Measurements from ENCODE around the gene OTOA. TPM values are rescaled to one million over a fixed set of nuclear protein-coding genes. Genes with fewer than 3 reads are reported as not detected.
"Not testable (repeated sequence)": the region's sequence is repeated elsewhere in the genome, so short reads cannot be mapped to it uniquely, and the experiment has no call there.

Gene OTOA
- total and polyA plus RNA-seq, 2 donors (not counting 3 experiments of a cell fraction or from before 2014, with no cell fraction given), result 0.22 TPM; not detected in 1

- no peak overlapping the region for H3K4me3 ChIP-seq (replicated peaks in 1 of 3; ENCODE audit: insufficient read depth in 1 of 3, low read depth in 1 of 3, low read length in 3 of 3)
- H3K27me3 ChIP-seq (ENCODE audit: control insufficient read depth in 2 of 2, insufficient read depth in 2 of 2, low read length in 2 of 2), result no peaks in the 10 kb centered on the region
- no TSS peak for BruUV-seq (replicated peaks)
- dilution Hi-C loops (cut with MboI; ENCODE audit: extremely low pct_ligation_motif_present, low sequenced_read_pairs) (no loop called here), intact Hi-C loops (cut with micrococcal nuclease) (loop anchor here (10.0 kb wide), 1 partner anchor 1436 kb away; no protein-coding TSS in a partner anchor)
- peaks cover 4 to 9% of the 10 kb centered on the region in 2 experiments for H3K36me3 ChIP-seq (ENCODE audit: control insufficient read depth in 2 of 2, extremely low read depth in 1 of 2, insufficient read depth in 2 of 2, low read length in 2 of 2)
- POLR2A ChIA-PET, result no interaction called here
- no peaks in the 10 kb centered on the region for H3K9me1 ChIP-seq (replicated peaks; ENCODE audit: control insufficient read depth, extremely low read depth, insufficient read depth, low read length)
- DNase-seq (ENCODE audit: low read depth, low spot score), result no peak
- H3K4me1 ChIP-seq (ENCODE audit: control insufficient read depth, extremely low read depth, insufficient read depth, low read length), result peaks cover 14% of the 10 kb centered on the region
- CTCF ChIA-PET, result no interaction called here
- no peaks in the 10 kb centered on the region for H3K9me3 ChIP-seq (replicated peaks; ENCODE audit: control insufficient read depth, insufficient read depth, low read length)
- no peak for TF ChIP-seq MYC (IDR thresholded peaks at IDR 0.05; ENCODE audit: low read depth, low read length)
- TF ChIP-seq, protein P1, sequence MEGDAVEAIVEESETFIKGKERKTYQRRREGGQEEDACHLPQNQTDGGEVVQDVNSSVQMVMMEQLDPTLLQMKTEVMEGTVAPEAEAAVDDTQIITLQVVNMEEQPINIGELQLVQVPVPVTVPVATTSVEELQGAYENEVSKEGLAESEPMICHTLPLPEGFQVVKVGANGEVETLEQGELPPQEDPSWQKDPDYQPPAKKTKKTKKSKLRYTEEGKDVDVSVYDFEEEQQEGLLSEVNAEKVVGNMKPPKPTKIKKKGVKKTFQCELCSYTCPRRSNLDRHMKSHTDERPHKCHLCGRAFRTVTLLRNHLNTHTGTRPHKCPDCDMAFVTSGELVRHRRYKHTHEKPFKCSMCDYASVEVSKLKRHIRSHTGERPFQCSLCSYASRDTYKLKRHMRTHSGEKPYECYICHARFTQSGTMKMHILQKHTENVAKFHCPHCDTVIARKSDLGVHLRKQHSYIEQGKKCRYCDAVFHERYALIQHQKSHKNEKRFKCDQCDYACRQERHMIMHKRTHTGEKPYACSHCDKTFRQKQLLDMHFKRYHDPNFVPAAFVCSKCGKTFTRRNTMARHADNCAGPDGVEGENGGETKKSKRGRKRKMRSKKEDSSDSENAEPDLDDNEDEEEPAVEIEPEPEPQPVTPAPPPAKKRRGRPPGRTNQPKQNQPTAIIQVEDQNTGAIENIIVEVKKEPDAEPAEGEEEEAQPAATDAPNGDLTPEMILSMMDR (IDR thresholded peaks at IDR 0.05; ENCODE audit: extremely low read depth in 1 of 2, insufficient read depth in 1 of 2, low read depth in 1 of 2, low read length in 2 of 2), result no peak
- no peak for TF ChIP-seq POLR2A (IDR thresholded peaks at IDR 0.05; ENCODE audit: low read depth, low read length)
- TF ChIP-seq MAX (IDR thresholded peaks at IDR 0.05; ENCODE audit: insufficient read depth, insufficient read length), result no peak
- no peak for TF ChIP-seq POLR2AphosphoS5 (IDR thresholded peaks at IDR 0.05; ENCODE audit: insufficient read depth, low read depth, low read length)
- TF ChIP-seq JUN (IDR thresholded peaks at IDR 0.05; ENCODE audit: borderline replicate concordance, insufficient read depth, insufficient read length, low read depth), result no peak
- no peak for TF ChIP-seq EZH2 (IDR thresholded peaks at IDR 0.05; ENCODE audit: borderline replicate concordance, low read depth, low read length, severe bottlenecking)
- TF ChIP-seq FOS (IDR thresholded peaks at IDR 0.05; ENCODE audit: borderline replicate concordance, insufficient read depth, low read length), result no peak
- no peak for TF ChIP-seq GATA2 (IDR thresholded peaks at IDR 0.05; ENCODE audit: insufficient read depth, insufficient read length, low read depth, low read length)
- H3K79me2 ChIP-seq (ENCODE audit: control insufficient read depth, insufficient read depth, low read length), result peaks cover 1% of the 10 kb centered on the region
- H2AFZ ChIP-seq (ENCODE audit: low read depth, low read length), result no peak overlapping the region
- no peak for FAIRE-seq
- no peak overlapping the region for H3K27ac ChIP-seq (ENCODE audit: insufficient read depth, low read depth, low read length)
- H4K20me1 ChIP-seq (replicated peaks; ENCODE audit: control insufficient read depth, extremely low read depth, insufficient read depth, low read length), result no peaks in the 10 kb centered on the region
- no peak overlapping the region for H3K9ac ChIP-seq (replicated peaks; ENCODE audit: extremely low read depth, insufficient read depth, low read length)
- no peak overlapping the region for H3K4me2 ChIP-seq (ENCODE audit: insufficient read depth, low read length)
These were observed 35.0 kb upstream of the OTOA start for GRCh38 chr16:21628772-21629171.

DNA sequence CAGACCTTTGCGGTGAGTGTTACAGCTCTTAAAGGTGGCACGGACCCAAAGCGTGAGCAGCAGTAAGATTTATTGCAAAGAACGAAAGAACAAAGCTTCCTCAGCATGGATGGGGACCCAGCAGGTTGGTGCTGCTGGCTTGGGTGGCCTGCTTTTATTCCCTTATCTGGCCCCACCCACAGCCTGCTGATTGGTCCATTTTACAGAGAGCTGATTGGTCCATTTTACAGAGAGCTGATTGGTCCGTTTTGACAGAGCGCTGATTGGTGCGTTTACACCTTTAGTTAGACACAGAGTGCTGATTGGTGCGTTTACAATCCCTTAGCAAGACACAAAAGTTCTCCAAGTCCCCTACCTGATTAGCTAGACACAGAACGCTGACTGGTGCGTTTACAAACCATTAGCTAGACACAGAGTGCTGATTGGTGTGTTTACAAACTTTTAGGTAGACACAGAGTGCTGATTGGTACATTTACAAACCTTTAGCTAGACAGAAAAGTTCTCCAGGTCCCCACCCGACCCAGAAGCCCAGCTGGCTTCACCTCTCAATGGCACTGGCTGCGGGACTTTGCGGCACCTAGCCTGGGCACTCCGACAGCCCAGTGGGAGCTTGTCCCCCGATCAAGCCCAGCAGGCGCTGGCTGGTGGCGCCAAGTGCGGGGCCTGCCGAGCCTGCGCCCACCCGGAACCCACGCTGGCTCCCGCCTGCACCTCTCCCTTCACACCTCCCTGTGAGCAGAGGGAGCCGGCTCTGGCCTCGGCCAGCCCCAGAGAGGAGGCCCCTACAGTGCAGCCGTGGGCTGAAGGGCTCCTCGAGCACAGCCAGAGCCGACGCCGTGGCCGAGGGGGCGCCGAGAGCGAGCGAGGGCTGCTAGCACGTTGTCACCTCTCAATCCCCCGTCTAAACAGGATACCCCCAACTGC, 33.9 kb upstream of the OTOA start:
- FAIRE-seq; H3K27me3 ChIP-seq (ENCODE audit: control insufficient read depth in 2 of 2, insufficient read depth in 2 of 2, low read length in 2 of 2); H2AFZ ChIP-seq (ENCODE audit: low read depth, low read length); H4K20me1 ChIP-seq (replicated peaks; ENCODE audit: control insufficient read depth, extremely low read depth, insufficient read depth, low read length); dilution Hi-C loops (cut with MboI; ENCODE audit: extremely low pct_ligation_motif_present, low sequenced_read_pairs); H3K4me2 ChIP-seq (ENCODE audit: insufficient read depth, low read length); H3K9ac ChIP-seq (replicated peaks; ENCODE audit: extremely low read depth, insufficient read depth, low read length); H3K9me3 ChIP-seq (replicated peaks; ENCODE audit: control insufficient read depth, insufficient read depth, low read length); H3K9me1 ChIP-seq (replicated peaks; ENCODE audit: control insufficient read depth, extremely low read depth, insufficient read depth, low read length); H3K79me2 ChIP-seq (ENCODE audit: control insufficient read depth, insufficient read depth, low read length); CTCF ChIA-PET; H3K36me3 ChIP-seq (ENCODE audit: control insufficient read depth in 2 of 2, extremely low read depth in 1 of 2, insufficient read depth in 2 of 2, low read length in 2 of 2); H3K27ac ChIP-seq (ENCODE audit: insufficient read depth, low read depth, low read length); BruUV-seq (replicated peaks); H3K4me3 ChIP-seq (replicated peaks in 1 of 3; ENCODE audit: insufficient read depth in 1 of 3, low read depth in 1 of 3, low read length in 3 of 3); DNase-seq (ENCODE audit: low read depth, low spot score); POLR2A ChIA-PET: not testable (repeated sequence)
- intact Hi-C loops (cut with micrococcal nuclease), result loop anchor here (10.0 kb wide), 1 partner anchor 1435 kb away; no protein-coding TSS in a partner anchor
- H3K4me1 ChIP-seq (ENCODE audit: control insufficient read depth, extremely low read depth, insufficient read depth, low read length), result peaks cover 14% of the 10 kb centered on the region

Data from endothelial cell of umbilical vein (primary cell).